HG03439 (cell line): Measurements from ENCODE around the gene VPS72.
A peak's percentile ranks its signal among the peaks of the same experiment; 100 is the strongest.
"Not testable (repeated sequence)": the region's sequence is repeated elsewhere in the genome, so short reads cannot be mapped to it uniquely, and the experiment has no call there.

Source experiments
- ATAC-seq: cut with Tn5 transposase; IDR thresholded peaks from one replicate; pipeline ENCODE4 v1.9.1; 2021; ENCODE audit warnings: mild to moderate bottlenecking, moderate library complexity; ENCODE audit not compliant: unreplicated experiment

VPS72 gene, protein sequence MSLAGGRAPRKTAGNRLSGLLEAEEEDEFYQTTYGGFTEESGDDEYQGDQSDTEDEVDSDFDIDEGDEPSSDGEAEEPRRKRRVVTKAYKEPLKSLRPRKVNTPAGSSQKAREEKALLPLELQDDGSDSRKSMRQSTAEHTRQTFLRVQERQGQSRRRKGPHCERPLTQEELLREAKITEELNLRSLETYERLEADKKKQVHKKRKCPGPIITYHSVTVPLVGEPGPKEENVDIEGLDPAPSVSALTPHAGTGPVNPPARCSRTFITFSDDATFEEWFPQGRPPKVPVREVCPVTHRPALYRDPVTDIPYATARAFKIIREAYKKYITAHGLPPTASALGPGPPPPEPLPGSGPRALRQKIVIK

GRCh38 chr1:151189637-151190445, at the start of gene VPS72:
Gene VPS72 (minus strand): TSS chr1:151190197. CDS start chr1:151190121, 76 bp downstream.
- peak; percentile 84 for ATAC-seq

GRCh38 chr1:151238467-151238739, 48.4 kb upstream of the VPS72 start:
- no peak for ATAC-seq

GRCh38 chr1:151237678-151238466, 47.9 kb upstream of the VPS72 start:
- no peak for ATAC-seq

DNA sequence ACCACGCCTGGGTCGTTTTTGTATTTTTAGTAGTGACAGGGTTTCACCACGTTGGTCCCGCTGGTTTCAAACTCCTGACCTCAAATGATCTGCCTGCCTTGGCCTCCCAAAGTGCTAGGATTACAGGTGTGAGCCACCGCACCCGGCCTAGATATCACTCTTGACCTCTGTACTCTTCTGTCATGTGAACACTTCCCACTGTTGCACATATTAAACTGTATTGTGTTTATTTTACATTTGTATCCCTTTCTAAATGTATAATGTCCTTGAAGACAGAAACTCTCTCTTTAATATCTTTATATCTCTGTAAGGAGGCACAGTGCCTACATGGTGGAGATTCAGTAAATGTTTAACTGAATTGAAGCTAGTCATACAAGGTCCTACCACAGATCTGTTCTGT, 45.2 kb upstream of the VPS72 start:
- no peak for ATAC-seq

GRCh38 chr1:151222130-151222529, 32.1 kb upstream of the VPS72 start:
- no peak for ATAC-seq

DNA sequence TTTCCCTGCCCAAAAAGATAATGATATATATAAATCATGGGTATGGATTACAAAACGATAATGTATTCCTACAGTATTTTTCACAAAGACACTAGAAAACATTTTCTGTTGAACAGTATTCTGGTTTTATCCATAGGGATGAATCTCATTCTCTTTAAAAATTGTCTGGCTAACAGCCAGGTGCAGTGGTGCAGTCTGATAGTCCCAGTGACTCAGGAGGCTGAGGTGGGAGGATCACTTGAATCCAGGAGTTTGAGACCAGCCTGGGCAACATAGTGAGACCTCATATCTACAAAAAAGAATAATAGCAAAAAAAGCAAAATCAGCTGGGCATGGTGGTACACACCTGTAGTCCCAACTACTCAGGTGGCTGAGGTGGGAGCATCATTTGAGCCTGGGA, 31.6 kb upstream of the VPS72 start:
- ATAC-seq: no peak

GRCh38 chr1:151213560-151213959, 23.6 kb upstream of the VPS72 start:
- ATAC-seq: no peak

GRCh38 chr1:151211972-151212705, 22.1 kb upstream of the VPS72 start:
- no peak for ATAC-seq

GRCh38 chr1:151210830-151211229, 20.8 kb upstream of the VPS72 start:
- ATAC-seq: no peak

DNA sequence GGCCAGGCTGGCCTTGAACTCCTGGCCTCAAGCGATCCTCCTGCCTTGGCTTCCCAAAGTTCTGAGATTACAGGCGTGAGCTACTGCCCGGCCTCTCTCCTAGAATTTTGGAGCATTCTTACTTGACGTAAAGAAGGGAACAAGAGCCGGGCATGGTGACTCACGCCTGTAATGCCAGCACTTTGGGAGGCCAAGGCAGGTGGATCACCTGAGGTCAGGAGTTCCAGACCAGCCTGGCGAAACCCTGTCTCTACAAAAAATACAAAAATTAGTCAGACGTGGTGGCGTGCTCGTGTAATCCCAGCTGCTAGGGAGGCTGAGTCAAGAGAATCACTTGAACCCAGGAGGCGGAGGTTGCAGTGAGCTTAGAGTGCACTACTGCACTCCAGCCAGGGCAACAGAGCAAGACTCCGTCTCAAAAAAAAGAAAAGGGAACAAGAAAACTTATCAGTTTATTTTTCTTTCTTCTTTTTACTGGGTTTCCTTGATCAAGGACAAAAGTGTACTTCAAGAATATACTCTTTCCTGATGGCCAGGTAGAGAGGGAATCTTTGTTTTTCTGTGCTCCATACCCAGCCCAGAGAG, 15.5 kb upstream of the VPS72 start:
- not testable (repeated sequence) for ATAC-seq

DNA sequence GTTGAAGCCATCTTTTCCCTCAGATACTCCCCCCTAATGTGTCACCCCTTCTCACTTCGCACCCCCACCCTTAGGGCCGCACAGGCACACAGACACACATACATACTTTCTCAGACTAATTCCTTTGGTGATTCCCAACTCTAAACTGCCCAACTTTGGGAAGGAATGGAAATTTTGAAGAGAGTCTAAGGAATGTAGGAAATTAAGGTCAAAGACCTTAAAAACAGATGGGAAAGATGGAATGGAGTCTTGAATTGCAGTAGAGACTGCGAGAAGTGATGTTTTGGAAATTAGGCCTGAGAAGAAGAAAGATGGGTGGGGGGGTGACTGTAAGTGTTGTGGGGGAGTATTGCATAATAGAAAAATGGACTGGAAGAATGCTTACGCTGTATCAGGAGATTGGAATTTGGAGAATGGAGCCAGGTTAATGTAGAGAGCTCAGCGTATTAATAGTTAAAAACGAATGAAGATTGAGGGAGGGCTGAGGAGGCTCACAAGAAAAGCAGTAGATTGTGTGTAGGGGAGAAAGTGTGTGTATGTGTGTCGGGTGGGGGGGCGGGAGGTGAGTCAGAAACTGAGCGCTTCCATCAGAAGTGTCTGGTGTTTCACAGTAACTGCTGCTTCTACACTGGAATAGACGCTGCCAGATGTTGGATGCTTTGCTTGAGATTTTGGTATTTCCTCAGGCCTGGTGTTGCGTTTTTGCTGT, 10.0 kb upstream of the VPS72 start:
- no peak for ATAC-seq

- peak; percentile 77 for ATAC-seq
Observed at GRCh38 chr1:151198254-151199127, 8.5 kb upstream of the VPS72 start, which contains the start of gene PIP5K1A. Gene PIP5K1A (plus strand): TSS chr1:151198552. CDS start chr1:151198997, 445 bp downstream.

- no peak for ATAC-seq
Observed at GRCh38 chr1:151197863-151198253, 7.9 kb upstream of the VPS72 start.

- no peak for ATAC-seq
Observed at GRCh38 chr1:151196292-151196800, 6.3 kb upstream of the VPS72 start.

DNA sequence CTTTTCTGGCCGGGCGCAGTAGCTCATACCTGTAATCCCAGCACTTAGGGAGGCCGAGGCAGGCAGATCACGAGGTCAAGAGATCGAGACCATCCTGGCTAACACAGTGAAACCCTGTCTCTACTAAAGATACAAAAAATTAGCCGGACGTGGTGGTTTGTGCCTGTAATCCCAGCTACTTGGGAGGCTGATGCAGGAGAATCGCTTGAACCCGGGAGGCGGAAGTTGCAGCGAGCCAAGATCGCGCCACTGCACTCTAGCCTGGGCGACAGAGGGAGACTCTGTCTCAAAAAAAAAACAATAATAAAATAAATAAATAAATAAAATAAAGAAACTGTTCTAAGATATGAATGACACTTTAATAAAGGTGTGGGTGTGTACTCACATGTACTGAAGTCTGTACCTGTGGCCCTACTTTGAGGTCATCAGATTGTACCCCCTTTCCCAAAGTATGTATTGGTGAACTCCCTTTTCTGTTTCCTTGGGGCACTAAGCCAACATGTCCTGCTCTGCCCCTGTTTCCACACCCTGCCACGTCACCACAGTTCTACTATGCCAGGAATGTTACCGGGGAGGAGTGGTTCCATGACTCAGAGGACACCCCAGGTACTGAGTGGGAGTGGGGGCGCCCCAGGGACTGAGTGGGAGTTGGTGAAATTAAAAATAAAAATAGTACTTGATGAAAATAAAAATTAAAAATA, 5.0 kb upstream of the VPS72 start:
- ATAC-seq: not testable (repeated sequence)

GRCh38 chr1:151193856-151194255, 3.9 kb upstream of the VPS72 start:
- ATAC-seq: no peak

- ATAC-seq: no peak
Observed at GRCh38 chr1:151193304-151193703, 3.3 kb upstream of the VPS72 start.

- no peak for ATAC-seq
Observed at GRCh38 chr1:151192047-151192446, 2.0 kb upstream of the VPS72 start.
